GM06990 (cell line): Measurements from ENCODE around the gene SAT2.

Source experiments
- DNase-seq: peaks from one replicate; pipeline ENCODE4 v3.0.0-alpha.2; 2011; ENCODE audit not compliant: insufficient read length; ENCODE audit errors: extremely low read depth
- H3K27me3 ChIP-seq: replicated peaks from 2 replicates; pipeline ENCODE4 v1.6.0; 2011; ENCODE audit warnings: low read length; ENCODE audit not compliant: control insufficient read depth, insufficient read depth
- H3K36me3 ChIP-seq: 2 replicates; pipeline ENCODE4 v1.5.1; 2011; ENCODE audit warnings: low read length; ENCODE audit not compliant: control insufficient read depth, insufficient read depth
- H3K4me3 ChIP-seq: replicated peaks from 2 replicates; pipeline ENCODE4 v1.5.1; 2011; ENCODE audit warnings: low read depth, mild to moderate bottlenecking, control low read depth, low read length
- CTCF ChIP-seq: IDR thresholded peaks from 2 replicates; pipeline ENCODE4 v1.5.1; 2011; ENCODE audit warnings: low read length, control low read depth, mild to moderate bottlenecking, inconsistent platforms; ENCODE audit not compliant: insufficient read depth, poor library complexity, severe bottlenecking

The SAT2 gene

GRCh38 chr17:7577327-7578199 is 50.1 kb downstream of the SAT2 start:
- TF ChIP-seq CTCF = no peak
- peaks cover 36% of the 10 kb centered on the region for H3K36me3 ChIP-seq
- no peak overlapping the region for H3K4me3 ChIP-seq
- no peak for DNase-seq
- no peaks in the 10 kb centered on the region for H3K27me3 ChIP-seq

DNA sequence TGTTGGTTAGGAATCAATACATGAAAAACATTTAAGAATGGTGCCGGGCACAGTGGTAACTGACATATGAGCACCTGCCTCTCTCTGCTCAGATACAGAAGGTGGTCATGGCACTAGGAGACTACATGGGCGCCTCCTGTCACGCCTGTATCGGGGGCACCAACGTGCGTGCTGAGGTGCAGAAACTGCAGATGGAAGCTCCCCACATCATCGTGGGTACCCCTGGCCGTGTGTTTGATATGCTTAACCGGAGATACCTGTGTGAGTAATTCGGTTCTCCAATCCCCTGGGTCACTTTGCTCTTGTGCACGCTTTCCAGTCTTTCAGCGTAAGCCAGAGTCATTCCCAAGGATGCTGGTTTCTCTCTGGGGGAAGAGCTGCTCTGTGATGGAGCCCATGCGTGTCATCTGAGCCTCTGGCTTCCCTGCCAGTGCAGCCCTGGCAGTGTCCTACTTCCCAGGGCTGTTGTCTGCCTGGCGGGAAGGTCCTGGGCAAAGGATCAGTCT is 51.1 kb downstream of the SAT2 start:
- no peak for DNase-seq
- no peak for TF ChIP-seq CTCF
- peaks cover 36% of the 10 kb centered on the region for H3K36me3 ChIP-seq
- H3K27me3 ChIP-seq = no peaks in the 10 kb centered on the region
- H3K4me3 ChIP-seq = no peak overlapping the region
